B cell (primary cell): ENCODE data around the gene KRT6B. TPM values are rescaled to one million over a fixed set of nuclear protein-coding genes. Genes with fewer than 3 reads are reported as not detected.
"Not testable (repeated sequence)": the region's sequence is repeated elsewhere in the genome, so short reads cannot be mapped to it uniquely, and the experiment has no call there.

ENCODE experiments used
- ATAC-seq: fragments of 200-7000 bp; cut with Tn5 transposase; one replicate; pipeline ENCODE4 v1.10.0; 2021; ENCODE audit warnings: low read depth, mild to moderate bottlenecking, moderate number of reproducible peaks, moderate library complexity
- CTCF ChIA-PET: fragments of 350-600 bp; sonication (Branson Sonifier 250); formaldehyde crosslinking; loops from one replicate; lab custom pipeline; 2021; ENCODE audit warnings: antibody characterized with exemption, inconsistent platforms; lab: Charles Lee
- POLR2A ChIA-PET: fragments of 350-600 bp; sonication (Branson Sonifier 250); formaldehyde crosslinking; loops from one replicate; lab custom pipeline; 2021; ENCODE audit warnings: antibody characterized with exemption; lab: Charles Lee
- DNase-seq: peaks from one replicate; pipeline ENCODE4 v3.0.0; 2013
- H2AFZ ChIP-seq: 2 replicates; pipeline ENCODE4 v1.6.1; 2012; ENCODE audit warnings: mild to moderate bottlenecking, low read depth, low read length; ENCODE audit not compliant: insufficient read depth, poor library complexity, severe bottlenecking
- H3K27ac ChIP-seq, 2 donors: 1 replicate in 1 of 2; 2 replicates in 1 of 2; pipeline ENCODE4 v1.5.1; 2012 to 2013; ENCODE audit warnings: low read length in 2 of 2, mild to moderate bottlenecking in 2 of 2, moderate library complexity in 1 of 2
- H3K27me3 ChIP-seq, 4 experiments: fragments of 200-600 bp in 1 of 4; sonication (generic) in 1 of 4; replicated peaks in 1 of 4; 1 replicate in 2 of 4; 2 replicates in 2 of 4; pipeline versions ENCODE4 v1.6.1 to v1.7.0; 2013 to 2016; ENCODE audit warnings: low read length in 3 of 4, mild to moderate bottlenecking in 2 of 4, mixed read lengths in 1 of 4, moderate library complexity in 1 of 4; ENCODE audit not compliant: insufficient read depth in 4 of 4, control insufficient read depth in 3 of 4; ENCODE audit errors: control extremely low read depth in 1 of 4
- H3K36me3 ChIP-seq, 2 experiments: replicated peaks in 1 of 2; 1 replicate in 1 of 2; 2 replicates in 1 of 2; pipeline versions ENCODE4 v1.6.1 to v1.7.1; 2013; ENCODE audit warnings: low read length in 1 of 2; ENCODE audit not compliant: insufficient read depth in 2 of 2, control insufficient read depth in 1 of 2; ENCODE audit errors: control extremely low read depth in 1 of 2, extremely low read depth in 1 of 2
- H3K4me1 ChIP-seq, 2 donors: fragments of 200-600 bp in 1 of 2; sonication (generic) in 1 of 2; 1 replicate in 1 of 2; 2 replicates in 1 of 2; pipeline versions ENCODE4 v1.5.1 to v1.6.1; 2013 to 2017; ENCODE audit warnings: low read length in 2 of 2; ENCODE audit not compliant: control insufficient read depth in 2 of 2, insufficient read depth in 2 of 2
- H3K4me2 ChIP-seq: replicated peaks from 2 replicates; pipeline ENCODE3; 2012; ENCODE audit warnings: mild to moderate bottlenecking, low read depth, low read length; ENCODE audit not compliant: poor library complexity, severe bottlenecking
- H3K4me3 ChIP-seq, 5 experiments: fragments of 200-600 bp in 1 of 5; sonication (generic) in 1 of 5; 1 replicate in 3 of 5; 2 replicates in 2 of 5; pipeline versions ENCODE4 v1.5.1 to v1.7.0; 2011 to 2016; ENCODE audit warnings: low read length in 4 of 5, mild to moderate bottlenecking in 4 of 5, low read depth in 2 of 5, control low read depth in 1 of 5, moderate library complexity in 1 of 5; ENCODE audit not compliant: insufficient read depth in 1 of 5; ENCODE audit errors: control extremely low read depth in 1 of 5, extremely low read depth in 1 of 5
- H3K79me2 ChIP-seq: fragments of 200-600 bp; sonication (generic); one replicate; pipeline ENCODE4 v1.6.0; 2016; ENCODE audit warnings: low read length; ENCODE audit not compliant: control insufficient read depth, insufficient read depth
- H3K9ac ChIP-seq: fragments of 200-600 bp; sonication (generic); 2 replicates; pipeline ENCODE4 v1.6.1; 2017; ENCODE audit warnings: mild to moderate bottlenecking, low read length, moderate library complexity
- H3K9me3 ChIP-seq, 3 donors: one replicate each; pipeline versions ENCODE4 v1.6.1 to v1.7.1; 2013; ENCODE audit warnings: low read length in 2 of 3; ENCODE audit not compliant: control insufficient read depth in 2 of 3, insufficient read depth in 1 of 3; ENCODE audit errors: control extremely low read depth in 1 of 3
- H4K20me1 ChIP-seq: 2 replicates; pipeline ENCODE4 v1.6.0; 2012; ENCODE audit warnings: mild to moderate bottlenecking, low read length; ENCODE audit not compliant: insufficient read depth, control insufficient read depth, poor library complexity, severe bottlenecking
- H3K27ac Mint-ChIP-seq: one replicate; pipeline ENCODE4 v1.8.0; 2021; ENCODE audit warnings: mixed read lengths
- H3K27me3 Mint-ChIP-seq: one replicate; pipeline ENCODE4 v1.8.0; 2021; ENCODE audit warnings: mixed read lengths
- H3K4me1 Mint-ChIP-seq: one replicate; pipeline ENCODE4 v1.8.0; 2021; ENCODE audit warnings: mixed read lengths
- H3K4me3 Mint-ChIP-seq: one replicate; pipeline ENCODE4 v1.8.0; 2021; ENCODE audit warnings: mixed read lengths
- H3K9me3 Mint-ChIP-seq: one replicate; pipeline ENCODE4 v1.8.0; 2022; ENCODE audit warnings: mixed read lengths; ENCODE audit not compliant: insufficient read depth
- CTCF ChIP-seq: fragments of 200-600 bp; IDR thresholded peaks from one replicate; pipeline ENCODE4 v1.8.0; 2022; ENCODE audit warnings: antibody characterized with exemption, mild to moderate bottlenecking
- EZH2 ChIP-seq: IDR thresholded peaks from 2 replicates; pipeline ENCODE4 v1.6.1; 2012; ENCODE audit warnings: borderline replicate concordance, low read depth, mild to moderate bottlenecking, moderate library complexity, low read length; ENCODE audit not compliant: insufficient read depth, poor library complexity, severe bottlenecking
- WGBS: methylation state at CpG from one replicate; pipeline ENCODE4 v1.1.5; 2013; ENCODE audit warnings: missing lambda C conversion rate; ENCODE audit not compliant: insufficient coverage; 5-methylcytosine and 5-hydroxymethylcytosine counted together
- intact Hi-C: fragments of 100-400 bp; cut with micrococcal nuclease; formaldehyde crosslinking; loops from one replicate; pipeline ENCODE4 v1.10.0; 2022
- polyA plus RNA-seq: library from polyadenylated mRNA; depleted of rRNA; stranded (reverse); fragments of >200 nt; gene quantifications from 2 replicates; pipeline ENCODE4 v1.2.3, GENCODE V29; 2012
- total RNA-seq, 2 donors: library from RNA; stranded (reverse); fragments of 120-200 nt in 1 of 2; gene quantifications; 1 replicate in 1 of 2; 2 replicates in 1 of 2; pipeline versions ENCODE4 v1.2.3 to v1.2.4, GENCODE V29; 2013 to 2022

The KRT6B gene
- total and polyA plus RNA-seq, 2 donors (not counting 1 experiment from before 2014, with no cell fraction given) = not detected

- ChIA-PET CTCF (no interaction called here), POLR2A (no interaction called here)
- H3K79me2 ChIP-seq = no peaks in the 10 kb centered on the region
- no peak overlapping the region for H2AFZ ChIP-seq
- H3K4me2 ChIP-seq = no peak overlapping the region
- H3K9ac ChIP-seq = no peak overlapping the region
- Mint-ChIP-seq H3K27me3 (peaks cover 36% of the 10 kb centered on the region), H3K9me3 (peaks cover 6% of the 10 kb centered on the region), H3K4me3 (no peak overlapping the region), H3K4me1 (no peaks in the 10 kb centered on the region), H3K27ac (no peak overlapping the region)
- H4K20me1 ChIP-seq = no peaks in the 10 kb centered on the region
- H3K9me3 ChIP-seq = peaks cover 1 to 3% (median 3%) of the 10 kb centered on the region in 3 donors
- no peak for DNase-seq
- TF ChIP-seq EZH2 (no peak), CTCF (no peak)
- no peak overlapping the region for H3K27ac ChIP-seq
- H3K36me3 ChIP-seq = no peaks in the 10 kb centered on the region
- intact Hi-C loops = no loop called here
- no peak overlapping the region for H3K4me3 ChIP-seq
- H3K27me3 ChIP-seq = peaks cover 0 to 5% (median 1%) of the 10 kb centered on the region in 4 experiments
- H3K4me1 ChIP-seq = no peaks in the 10 kb centered on the region
- no peak for ATAC-seq
Observed at GRCh38 chr12:52488736-52489135, 36.8 kb upstream of the KRT6B start.

GRCh38 chr12:52487744-52488443 is 35.9 kb upstream of the KRT6B start:
- H4K20me1 ChIP-seq, H3K27ac ChIP-seq, H2AFZ ChIP-seq, H3K4me3 ChIP-seq, H3K79me2 ChIP-seq, H3K4me1 ChIP-seq, H3K4me3 Mint-ChIP-seq, ATAC-seq, H3K9ac ChIP-seq, H3K4me1 Mint-ChIP-seq, H3K9me3 Mint-ChIP-seq, H3K4me2 ChIP-seq, H3K9me3 ChIP-seq, DNase-seq, intact Hi-C loops, H3K27ac Mint-ChIP-seq, POLR2A ChIA-PET, H3K27me3 ChIP-seq, H3K36me3 ChIP-seq, CTCF ChIA-PET: not testable (repeated sequence)
- peaks cover 40% of the 10 kb centered on the region for H3K27me3 Mint-ChIP-seq
- WGBS = 78% methylated on average over 5 of the region's 15 CpGs
